ENCODE measurements around the gene SELENOO.
"Not testable (repeated sequence)": the region's sequence is repeated elsewhere in the genome, so short reads cannot be mapped to it uniquely, and the experiment has no call there.

DNA sequence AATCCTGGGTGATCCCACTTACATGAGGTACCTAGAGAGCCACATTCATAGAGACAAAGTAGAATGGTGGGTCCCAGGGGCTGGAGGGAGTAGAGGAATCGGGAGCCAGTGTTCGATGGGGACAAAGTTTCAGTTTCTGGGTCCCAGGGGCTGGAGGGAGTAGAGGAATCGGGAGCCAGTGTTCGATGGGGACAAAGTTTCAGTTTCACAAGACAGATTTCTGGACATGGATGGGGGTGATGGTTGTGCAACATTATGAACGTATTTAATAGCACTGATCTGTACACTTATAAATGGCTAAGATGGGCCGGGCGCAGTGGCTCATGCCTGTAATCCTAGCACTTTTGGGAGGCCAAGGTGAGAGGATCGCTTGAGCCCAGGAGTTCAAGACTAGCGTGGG is 4.2 kb downstream of the SELENOO start:
- TF ChIP-seq, protein P1, sequence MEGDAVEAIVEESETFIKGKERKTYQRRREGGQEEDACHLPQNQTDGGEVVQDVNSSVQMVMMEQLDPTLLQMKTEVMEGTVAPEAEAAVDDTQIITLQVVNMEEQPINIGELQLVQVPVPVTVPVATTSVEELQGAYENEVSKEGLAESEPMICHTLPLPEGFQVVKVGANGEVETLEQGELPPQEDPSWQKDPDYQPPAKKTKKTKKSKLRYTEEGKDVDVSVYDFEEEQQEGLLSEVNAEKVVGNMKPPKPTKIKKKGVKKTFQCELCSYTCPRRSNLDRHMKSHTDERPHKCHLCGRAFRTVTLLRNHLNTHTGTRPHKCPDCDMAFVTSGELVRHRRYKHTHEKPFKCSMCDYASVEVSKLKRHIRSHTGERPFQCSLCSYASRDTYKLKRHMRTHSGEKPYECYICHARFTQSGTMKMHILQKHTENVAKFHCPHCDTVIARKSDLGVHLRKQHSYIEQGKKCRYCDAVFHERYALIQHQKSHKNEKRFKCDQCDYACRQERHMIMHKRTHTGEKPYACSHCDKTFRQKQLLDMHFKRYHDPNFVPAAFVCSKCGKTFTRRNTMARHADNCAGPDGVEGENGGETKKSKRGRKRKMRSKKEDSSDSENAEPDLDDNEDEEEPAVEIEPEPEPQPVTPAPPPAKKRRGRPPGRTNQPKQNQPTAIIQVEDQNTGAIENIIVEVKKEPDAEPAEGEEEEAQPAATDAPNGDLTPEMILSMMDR (IDR thresholded peaks at IDR 0.05): not testable (repeated sequence)
- not testable (repeated sequence) for TF ChIP-seq EZH2 (IDR thresholded peaks at IDR 0.05; ENCODE audit: borderline replicate concordance, insufficient read depth, low read depth, low read length, poor library complexity, severe bottlenecking)
